K562 (cell line): Measurements from ENCODE around the gene OR2S2. TPM values are rescaled to one million over a fixed set of nuclear protein-coding genes. Genes with fewer than 3 reads are reported as not detected.

Experiments used
- BCL6 ChIP-seq: fragments of 250-450 bp; sonication (Bioruptor Pico); IDR thresholded peaks from 2 replicates; pipeline ENCODE4 v1.4.0; 2020
- BMI1 ChIP-seq: fragments of 150-350 bp; IDR thresholded peaks from 2 replicates; pipeline ENCODE4 v1.6.1; 2014; ENCODE audit warnings: low read length
- ELF1 ChIP-seq: fragments of 200-800 bp; sonication (Bioruptor generic); IDR thresholded peaks from 2 replicates; pipeline ENCODE4 v1.6.1; 2016; ENCODE audit warnings: missing genetic modification characterization, missing compliant biosample characterization
- ESRRA ChIP-seq: fragments of 450-650 bp; IDR thresholded peaks from 2 replicates; pipeline ENCODE4 v1.6.1; 2014; ENCODE audit warnings: low read depth, mild to moderate bottlenecking, moderate library complexity, borderline replicate concordance
- ILK ChIP-seq: fragments of 450-650 bp; IDR thresholded peaks from 2 replicates; pipeline ENCODE4 v1.6.1; 2016; ENCODE audit warnings: missing genetic modification characterization, low read depth, mild to moderate bottlenecking, missing compliant biosample characterization, moderate library complexity, borderline replicate concordance
- KLF16 ChIP-seq: IDR thresholded peaks from 2 replicates; pipeline ENCODE4 v1.6.1; 2016; ENCODE audit warnings: antibody characterized with exemption
- MCM5 ChIP-seq: fragments of 450-650 bp; IDR thresholded peaks from 2 replicates; pipeline ENCODE4 v1.6.1; 2016; ENCODE audit warnings: low read depth
- NUFIP1 ChIP-seq: fragments of 450-650 bp; IDR thresholded peaks from 2 replicates; pipeline ENCODE4 v1.6.1; 2018; ENCODE audit not compliant: partially characterized antibody
- PCBP2 ChIP-seq: fragments of 200-400 bp; formaldehyde crosslinking; IDR thresholded peaks from 2 replicates; pipeline ENCODE4 v1.6.1; 2018; ENCODE audit warnings: low read length, low read depth, mild to moderate bottlenecking, moderate library complexity; ENCODE audit not compliant: poor library complexity, severe bottlenecking
- PRPF4 ChIP-seq: fragments of 200-400 bp; formaldehyde crosslinking; IDR thresholded peaks from one replicate; pipeline ENCODE4 v1.6.1; 2017; ENCODE audit warnings: low read length, low read depth, mild to moderate bottlenecking; ENCODE audit not compliant: insufficient read depth, poor library complexity, severe bottlenecking
- SMAD2 ChIP-seq: fragments of 150-350 bp; IDR thresholded peaks from 2 replicates; pipeline ENCODE4 v1.6.1; 2014; ENCODE audit warnings: low read depth, mild to moderate bottlenecking, low read length
- SNIP1 ChIP-seq: fragments of 450-650 bp; IDR thresholded peaks from 2 replicates; pipeline ENCODE4 v1.7.1; 2017; ENCODE audit warnings: low read depth, mild to moderate bottlenecking
- TAF1 ChIP-seq: IDR thresholded peaks from 2 replicates; pipeline ENCODE4 v1.6.1; 2011; ENCODE audit warnings: mild to moderate bottlenecking, low read length, moderate library complexity; ENCODE audit not compliant: insufficient read depth, control insufficient read depth, severe bottlenecking; ENCODE audit errors: extremely low read depth
- TBL1XR1 ChIP-seq, 2 experiments: IDR thresholded peaks; 2 replicates each; pipeline ENCODE4 v1.6.1; 2012; ENCODE audit warnings: improper control_type of control experiment in 2 of 2, low read length in 2 of 2, mild to moderate bottlenecking in 1 of 2
- TEAD4 ChIP-seq, 2 experiments: sonication (generic) in 1 of 2; formaldehyde crosslinking in 1 of 2; IDR thresholded peaks; 2 replicates each; pipeline versions ENCODE4 v1.6.1 to v1.8.0; 2012 to 2022; ENCODE audit warnings: borderline replicate concordance in 1 of 2, inconsistent platforms in 1 of 2, low read length in 1 of 2, mild to moderate bottlenecking in 1 of 2, missing genetic modification reagents in 1 of 2
- ZFP30 ChIP-seq: fragments of 250-450 bp; sonication (Bioruptor Pico); IDR thresholded peaks from 2 replicates; pipeline ENCODE4 v1.8.0; 2022; ENCODE audit warnings: moderate library complexity, mild to moderate bottlenecking, inconsistent platforms, borderline replicate concordance
- ZNF3 ChIP-seq: fragments of 250-450 bp; sonication (Bioruptor Pico); IDR thresholded peaks from 2 replicates; pipeline ENCODE4 v1.5.0; 2021; ENCODE audit warnings: mild to moderate bottlenecking, moderate library complexity
- ZNF699 ChIP-seq: fragments of 250-450 bp; sonication (Bioruptor Pico); IDR thresholded peaks from 2 replicates; pipeline ENCODE4 v1.8.0; 2021; ENCODE audit warnings: mild to moderate bottlenecking, moderate library complexity; ENCODE audit not compliant: insufficient replicate concordance
- ZZZ3 ChIP-seq: fragments of 450-650 bp; IDR thresholded peaks from 2 replicates; pipeline ENCODE4 v1.6.1; 2016; ENCODE audit warnings: antibody characterized with exemption, mild to moderate bottlenecking, moderate library complexity
- polyA plus RNA-seq, 8 experiments: library from polyadenylated mRNA; depleted of rRNA in 4 of 8; stranded (reverse) in 5 of 8; unstranded in 3 of 8; fragments of >200 nt; fragmentation: Nextera tagmentation in 2 of 8; fragmentation: Illumina TruSeq in 1 of 8; extraction: Ambion mirVana in 2 of 8; extraction: Trizol in 1 of 8; gene quantifications; 2 replicates each; pipeline versions ENCODE4 v1.2.1 to v1.2.3, GENCODE V29; 2011 to 2014; ENCODE audit warnings: inconsistent platforms in 1 of 8, missing spikeins in 1 of 8
- total RNA-seq, 7 experiments: library from RNA; depleted of rRNA in 6 of 7; stranded (reverse); fragments of >200 nt in 6 of 7; fragmentation: Illumina TruSeq in 2 of 7; extraction: Trizol in 2 of 7; gene quantifications; 2 replicates each; pipeline versions ENCODE4 v1.2.1 to v1.2.3, GENCODE V29; 2011 to 2021; ENCODE audit warnings: low replicate concordance in 1 of 7
- TF ChIP-seq, protein P1 (sequence below): fragments of 450-650 bp; formaldehyde crosslinking; IDR thresholded peaks from 2 replicates; pipeline ENCODE4 v1.4.0; 2022; ENCODE audit warnings: mild to moderate bottlenecking, moderate library complexity
- TF ChIP-seq, protein P2 (sequence below): fragments of 450-650 bp; conservative IDR thresholded peaks from 2 replicates; pipeline ENCODE4 v1.6.1; 2016; ENCODE audit warnings: missing genetic modification characterization, low read depth, mild to moderate bottlenecking, missing compliant biosample characterization, moderate library complexity
- TF ChIP-seq, protein P3 (sequence below): fragments of 250-450 bp; sonication (Bioruptor Pico); IDR thresholded peaks from 2 replicates; pipeline ENCODE4 v1.8.0; 2021; ENCODE audit warnings: moderate library complexity, mild to moderate bottlenecking, inconsistent platforms
- TF ChIP-seq, protein P4 (sequence below): fragments of 450-650 bp; IDR thresholded peaks from 2 replicates; pipeline ENCODE4 v1.6.1; 2016; ENCODE audit warnings: antibody characterized with exemption
- TF ChIP-seq, protein P5 (sequence below), 2 experiments: fragments of 450-650 bp in 1 of 2; sonication (generic) in 1 of 2; formaldehyde crosslinking in 1 of 2; IDR thresholded peaks in 1 of 2; conservative IDR thresholded peaks in 1 of 2; 2 replicates each; pipeline versions ENCODE4 v1.6.1 to v1.8.1; 2016 to 2023; ENCODE audit warnings: mild to moderate bottlenecking in 2 of 2, moderate library complexity in 2 of 2, inconsistent platforms in 1 of 2, missing genetic modification reagents in 1 of 2

Gene OR2S2
- total and polyA plus RNA-seq, 9 of the 15 experiments (the other 6 are each of a cell fraction or from before 2014, with no cell fraction given): not detected

DNA sequence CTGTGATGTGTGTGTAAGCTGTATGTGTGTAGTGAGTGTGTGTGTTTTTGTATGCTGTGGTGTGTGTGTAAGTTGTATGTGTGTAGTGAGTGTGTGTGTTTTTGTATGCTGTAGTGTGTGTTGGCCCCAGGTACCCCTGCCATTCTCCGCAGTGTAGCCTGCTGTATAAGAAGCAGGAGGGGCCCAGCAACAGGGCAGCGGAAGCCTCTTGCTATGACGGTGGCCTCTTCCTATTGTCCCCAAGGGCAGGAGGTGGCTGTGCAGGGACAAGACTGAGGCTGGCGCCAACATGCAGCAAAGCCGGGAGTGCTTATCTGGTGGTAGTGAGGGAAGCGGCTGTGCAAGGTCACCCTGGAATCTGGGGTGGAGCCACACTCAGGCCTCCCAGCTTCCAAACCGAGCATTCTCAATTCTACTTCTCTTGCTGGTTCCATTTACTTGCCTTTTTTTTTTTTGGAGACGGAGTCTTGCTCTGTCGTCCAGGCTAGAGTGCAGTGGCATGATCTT, 43.6 kb downstream of the OR2S2 start (continued):
- TF ChIP-seq TAF1 (peak; percentile 47), BMI1 (no peak), PCBP2 (no peak), ILK (tag) (no peak), MCM5 (no peak), KLF16 (no peak), ZFP30 (no peak), ZNF699 (CRISPR knock-in tag) (no peak), ZZZ3 (no peak), ELF1 (tag) (0 out of 2 replicates have a peak, but pooled peaks have one; percentile 28), ZNF3 (CRISPR knock-in tag) (no peak), SNIP1 (no peak), TEAD4 (IDR thresholded peaks at IDR 0.05; ENCODE audit: low read length) (peak; percentile 71), TEAD4 (CRISPR knock-in tag; IDR thresholded peaks at IDR 0.05; ENCODE audit: borderline replicate concordance) (no peak), TBL1XR1 (IDR thresholded peaks at IDR 0.05; ENCODE audit: low read length in 2 of 2) (no peak), NUFIP1 (no peak), ESRRA (peak; percentile 99), PRPF4 (no peak), SMAD2 (no peak), BCL6 (CRISPR knock-in tag) (no peak)
- TF ChIP-seq, protein P1, sequence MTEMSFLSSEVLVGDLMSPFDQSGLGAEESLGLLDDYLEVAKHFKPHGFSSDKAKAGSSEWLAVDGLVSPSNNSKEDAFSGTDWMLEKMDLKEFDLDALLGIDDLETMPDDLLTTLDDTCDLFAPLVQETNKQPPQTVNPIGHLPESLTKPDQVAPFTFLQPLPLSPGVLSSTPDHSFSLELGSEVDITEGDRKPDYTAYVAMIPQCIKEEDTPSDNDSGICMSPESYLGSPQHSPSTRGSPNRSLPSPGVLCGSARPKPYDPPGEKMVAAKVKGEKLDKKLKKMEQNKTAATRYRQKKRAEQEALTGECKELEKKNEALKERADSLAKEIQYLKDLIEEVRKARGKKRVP (CRISPR knock-in tag): no peak
- TF ChIP-seq, protein P2, sequence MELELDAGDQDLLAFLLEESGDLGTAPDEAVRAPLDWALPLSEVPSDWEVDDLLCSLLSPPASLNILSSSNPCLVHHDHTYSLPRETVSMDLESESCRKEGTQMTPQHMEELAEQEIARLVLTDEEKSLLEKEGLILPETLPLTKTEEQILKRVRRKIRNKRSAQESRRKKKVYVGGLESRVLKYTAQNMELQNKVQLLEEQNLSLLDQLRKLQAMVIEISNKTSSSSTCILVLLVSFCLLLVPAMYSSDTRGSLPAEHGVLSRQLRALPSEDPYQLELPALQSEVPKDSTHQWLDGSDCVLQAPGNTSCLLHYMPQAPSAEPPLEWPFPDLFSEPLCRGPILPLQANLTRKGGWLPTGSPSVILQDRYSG (tag): no peak
- TF ChIP-seq, protein P3, sequence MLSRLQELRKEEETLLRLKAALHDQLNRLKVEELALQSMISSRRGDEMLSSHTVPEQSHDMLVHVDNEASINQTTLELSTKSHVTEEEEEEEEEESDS (CRISPR knock-in tag): no peak
- TF ChIP-seq, protein P4, sequence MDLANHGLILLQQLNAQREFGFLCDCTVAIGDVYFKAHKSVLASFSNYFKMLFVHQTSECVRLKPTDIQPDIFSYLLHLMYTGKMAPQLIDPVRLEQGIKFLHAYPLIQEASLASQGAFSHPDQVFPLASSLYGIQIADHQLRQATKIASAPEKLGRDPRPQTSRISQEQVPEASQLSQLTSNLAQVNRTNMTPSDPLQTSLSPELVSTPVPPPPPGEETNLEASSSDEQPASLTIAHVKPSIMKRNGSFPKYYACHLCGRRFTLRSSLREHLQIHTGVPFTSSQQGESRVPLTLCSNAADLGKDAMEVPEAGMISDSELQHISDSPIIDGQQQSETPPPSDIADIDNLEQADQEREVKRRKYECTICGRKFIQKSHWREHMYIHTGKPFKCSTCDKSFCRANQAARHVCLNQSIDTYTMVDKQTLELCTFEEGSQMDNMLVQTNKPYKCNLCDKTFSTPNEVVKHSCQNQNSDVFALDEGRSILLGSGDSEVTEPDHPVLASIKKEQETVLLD: no peak; the same call in 1 of the 2 replicates
- TF ChIP-seq, protein P5, sequence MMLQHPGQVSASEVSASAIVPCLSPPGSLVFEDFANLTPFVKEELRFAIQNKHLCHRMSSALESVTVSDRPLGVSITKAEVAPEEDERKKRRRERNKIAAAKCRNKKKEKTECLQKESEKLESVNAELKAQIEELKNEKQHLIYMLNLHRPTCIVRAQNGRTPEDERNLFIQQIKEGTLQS (IDR thresholded peaks at IDR 0.05): no peak
- TF ChIP-seq, protein P5 (CRISPR knock-in tag; conservative IDR thresholded peaks at IDR 0.05): no peak
